NCI-H1048 (cell line): ENCODE results near the gene KRT10.
A peak's percentile ranks its signal among the peaks of the same experiment; 100 is the strongest.

Source experiments
- DNase-seq: peaks from one replicate; lab custom pipeline; 2025; lab: John Stamatoyannopoulos, UW

KRT10 gene

DNA sequence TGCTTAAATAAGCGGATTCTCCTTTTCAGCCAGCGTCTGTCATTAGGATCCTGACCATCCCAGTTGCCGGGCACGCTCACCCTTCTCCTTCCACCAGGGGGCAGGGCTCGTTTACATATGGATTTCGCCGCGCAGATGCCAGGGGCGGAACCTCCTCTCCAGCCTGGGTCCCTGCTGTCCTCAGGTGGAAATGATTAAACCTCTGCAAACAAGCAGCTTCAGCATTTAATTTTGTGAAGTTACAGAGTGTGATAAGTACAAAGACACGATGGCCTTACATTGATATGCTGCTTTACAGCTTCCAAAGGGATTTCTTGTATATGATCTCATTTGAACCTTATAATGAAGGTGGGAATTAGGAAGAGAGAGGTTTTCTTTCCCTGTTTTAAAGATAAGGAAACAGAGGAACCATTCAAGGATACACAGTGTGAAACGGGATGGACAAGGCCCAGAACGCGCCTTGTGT lies 18.8 kb downstream of the KRT10 start:
- DNase-seq, result peak; percentile 72

DNA sequence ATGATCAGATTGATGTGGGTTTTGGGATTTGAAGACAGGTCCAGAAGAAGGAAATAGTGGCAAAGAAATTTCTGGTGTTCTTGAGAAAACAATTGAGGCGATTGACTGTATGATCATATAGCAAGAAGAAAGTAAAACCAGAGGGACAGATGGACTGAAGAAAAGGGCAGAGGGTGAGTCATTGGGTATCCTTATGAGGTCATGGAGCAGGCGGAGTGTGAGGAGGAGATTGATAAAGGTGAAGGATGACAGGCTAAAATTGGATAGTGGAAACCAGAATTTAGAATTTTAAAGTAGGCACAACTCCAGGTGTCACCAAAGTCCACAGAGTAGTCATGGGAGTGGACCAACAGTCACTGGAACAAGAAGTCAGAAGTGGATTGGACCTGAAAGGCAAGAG lies 21.3 kb downstream of the KRT10 start:
- no peak for DNase-seq

DNA sequence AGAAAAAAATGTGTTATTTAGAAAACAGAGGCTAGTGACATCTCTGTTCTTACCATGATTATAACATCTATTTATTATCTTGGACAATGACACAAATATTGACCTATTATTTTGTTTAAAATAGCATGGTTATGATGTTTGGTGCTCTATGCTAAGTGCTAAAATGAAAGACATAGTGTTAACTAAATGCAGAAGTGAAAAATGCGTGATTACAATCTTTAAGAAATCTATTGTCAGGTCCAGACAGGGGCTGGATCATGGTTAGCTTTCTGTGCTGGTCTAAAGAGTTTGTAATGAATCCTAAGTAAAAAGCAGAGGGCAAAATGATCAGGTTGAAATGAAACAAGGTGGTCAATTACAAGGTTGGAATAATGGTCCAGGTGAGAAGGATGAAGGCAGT lies 22.0 kb downstream of the KRT10 start:
- no peak for DNase-seq

DNA sequence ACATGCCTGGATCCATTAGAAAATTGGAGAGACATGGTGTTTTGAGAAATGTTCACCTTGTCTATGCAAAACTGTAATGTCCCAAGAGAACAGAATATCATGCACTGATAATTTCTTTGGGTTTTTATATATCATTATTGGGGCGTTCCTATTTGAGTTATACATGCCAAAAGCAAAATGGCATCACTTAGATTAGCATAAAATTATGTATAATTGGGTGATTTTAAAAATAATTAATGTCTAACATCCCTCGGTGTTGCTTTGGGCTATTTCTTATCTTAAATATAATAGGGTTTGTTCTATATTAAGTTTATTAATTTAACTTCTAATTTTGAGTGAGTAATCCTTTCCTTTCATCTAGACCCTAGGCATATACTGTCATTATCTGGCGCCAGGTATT lies 22.6 kb downstream of the KRT10 start, which contains the start of gene KRT28:
Gene KRT28, minus strand, starts transcription at position 101 of the 400 bp plus-strand sequence. Its CDS starts 66 bp downstream, at position 35.
- DNase-seq, result no peak

DNA sequence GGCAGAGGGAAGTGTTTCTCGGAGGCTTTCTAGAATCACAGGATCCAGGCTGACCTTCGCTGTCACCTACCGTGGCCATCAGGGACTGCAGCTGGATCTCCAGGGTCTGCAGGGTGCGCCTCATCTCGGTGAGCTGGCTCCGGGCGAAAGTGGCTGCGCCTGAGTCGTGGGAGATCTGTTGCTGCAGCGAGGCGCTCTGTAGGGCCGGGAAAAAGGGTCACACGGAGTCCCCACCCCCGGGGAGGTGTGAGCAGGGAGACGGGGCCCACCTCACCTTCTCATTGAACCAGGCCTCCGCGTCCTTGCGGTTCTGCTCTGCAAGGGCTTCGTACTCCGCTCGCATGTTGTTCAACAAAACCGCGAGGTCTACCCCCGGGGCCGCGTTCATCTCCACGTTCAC lies 25.6 kb downstream of the KRT10 start:
- no peak for DNase-seq

DNA sequence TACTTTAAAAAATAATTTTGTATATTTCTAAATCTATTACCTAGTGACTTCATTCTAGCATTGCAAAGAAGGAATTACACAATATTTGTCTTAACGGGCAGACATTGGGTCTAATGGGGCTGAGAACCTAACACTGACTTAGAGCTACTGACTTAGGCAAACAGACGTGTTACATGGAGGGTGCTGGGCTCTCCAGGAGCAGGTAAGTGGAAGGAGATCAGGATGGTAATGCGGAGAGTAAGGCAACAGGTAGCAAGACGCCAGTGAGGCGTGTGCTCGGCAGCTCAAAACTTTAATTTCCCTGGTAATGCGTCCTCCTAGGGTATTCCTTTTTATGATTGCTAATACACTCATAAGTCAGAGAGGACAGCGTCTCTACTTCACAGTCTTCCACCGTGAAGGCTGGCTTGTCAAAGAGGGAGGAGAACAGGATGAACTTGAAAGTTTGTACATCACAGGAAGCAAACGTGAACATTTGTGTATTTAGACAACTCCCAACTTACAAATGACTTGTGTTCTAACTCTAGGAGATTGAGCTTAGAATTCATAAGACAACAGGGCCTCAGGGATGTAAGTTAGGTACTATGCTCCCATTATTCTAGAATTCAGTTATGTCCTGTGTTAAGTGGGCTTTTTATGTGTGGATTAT lies 27.3 kb downstream of the KRT10 start:
- no peak for DNase-seq

DNA sequence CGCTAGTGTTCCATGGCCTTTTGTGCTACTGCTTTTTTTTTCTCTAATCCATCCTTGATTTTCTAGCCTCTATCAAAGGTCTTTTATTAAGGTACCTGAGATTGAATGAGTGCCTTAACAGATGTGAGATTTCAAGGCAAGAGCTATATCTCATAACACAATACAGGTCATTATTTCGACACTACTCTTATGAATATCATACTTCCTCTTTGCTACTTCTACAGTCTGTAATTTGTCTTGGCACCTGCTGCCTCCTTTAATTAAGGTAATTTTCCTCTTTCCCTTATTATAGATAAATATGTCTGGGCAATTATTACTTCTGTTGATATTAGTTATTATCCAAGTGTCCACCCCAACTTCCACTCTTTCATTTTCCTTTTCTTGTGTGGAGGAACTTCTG lies 27.9 kb downstream of the KRT10 start:
- DNase-seq, result no peak

DNA sequence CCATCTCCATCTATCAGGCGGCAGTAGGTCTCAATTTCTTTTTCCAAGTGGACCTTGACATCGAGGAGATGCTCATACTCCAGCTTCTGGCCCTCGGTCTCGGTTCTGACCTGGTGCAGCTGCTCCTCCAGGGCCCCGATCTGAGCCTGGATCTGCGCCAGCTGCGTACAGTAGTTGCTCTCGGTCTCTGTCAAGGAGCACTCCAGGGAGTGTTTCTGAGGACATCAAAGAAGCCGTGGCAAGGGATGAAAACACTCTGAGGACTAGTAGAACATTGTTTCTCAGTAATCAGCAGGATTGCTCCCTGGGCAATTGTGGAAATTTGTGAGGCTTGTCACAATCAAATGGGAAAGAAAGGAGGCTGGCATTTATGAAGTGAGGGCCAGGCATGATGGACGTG lies 28.6 kb downstream of the KRT10 start:
- no peak for DNase-seq

DNA sequence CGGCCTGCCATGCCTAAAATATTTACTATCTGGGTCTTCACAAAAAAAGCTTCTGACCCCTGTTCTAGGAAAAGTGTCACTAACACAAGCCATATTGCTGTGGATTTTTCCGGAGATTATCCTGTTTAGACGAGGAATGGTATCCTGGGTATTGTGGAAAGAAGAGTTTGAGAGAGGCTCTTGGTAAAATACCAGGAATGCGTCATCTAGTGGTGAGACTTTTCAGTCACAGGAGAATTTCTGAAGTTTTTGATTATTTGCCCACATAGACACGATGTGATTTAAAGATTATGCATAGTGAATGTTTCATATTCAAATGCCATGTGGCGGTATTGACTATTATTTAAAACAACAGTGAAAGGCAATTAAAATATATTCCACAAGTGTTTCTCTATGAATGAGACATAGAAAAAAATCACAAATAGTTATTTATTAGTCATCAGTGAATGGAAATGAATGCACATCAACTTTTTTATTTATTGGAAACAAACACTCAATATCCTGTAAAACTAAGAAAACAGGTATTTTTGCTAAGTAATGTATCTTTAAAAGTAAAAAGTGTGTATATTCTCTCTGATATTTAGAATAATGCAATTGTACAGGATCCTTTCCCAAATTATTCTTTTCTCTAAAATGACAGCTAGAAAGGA lies 30.5 kb downstream of the KRT10 start:
- DNase-seq, result no peak

DNA sequence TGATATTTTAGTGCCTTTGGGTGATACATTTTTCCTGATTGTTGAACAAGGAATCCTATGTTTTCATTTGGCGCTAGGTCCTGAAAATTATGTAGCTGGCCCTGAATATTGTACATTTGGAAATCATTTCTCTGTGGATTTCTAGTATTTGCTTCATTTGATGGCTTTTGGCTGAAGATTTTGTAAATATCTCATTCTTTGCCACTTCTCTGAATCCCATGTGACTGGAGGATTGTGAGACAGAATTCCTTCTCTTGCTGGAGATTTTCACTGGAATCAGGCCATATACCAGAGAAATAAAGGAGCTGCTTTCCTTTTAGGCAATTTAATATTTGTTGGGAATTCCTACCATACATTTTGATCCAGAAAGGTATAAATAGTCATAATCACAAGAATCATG lies 31.3 kb downstream of the KRT10 start:
- DNase-seq, result no peak

DNA sequence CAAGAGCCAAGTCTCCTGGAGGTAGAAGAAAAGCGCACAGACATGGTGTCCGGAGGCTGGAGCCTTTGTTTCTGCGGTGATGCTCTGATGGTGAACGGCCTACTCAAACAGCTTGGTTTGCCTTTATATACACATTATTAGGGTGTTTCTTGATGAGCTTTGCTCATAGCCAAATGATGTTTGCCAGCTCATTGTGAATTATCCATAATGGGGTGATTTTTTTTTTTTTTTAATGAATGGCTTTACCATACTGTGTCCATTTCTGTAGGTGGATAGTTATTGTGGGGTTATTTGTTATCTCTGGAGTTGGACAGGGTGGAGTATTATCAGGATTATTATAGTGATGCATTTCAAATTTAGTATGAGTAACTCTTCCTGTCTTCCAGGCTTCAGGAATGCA lies 40.0 kb downstream of the KRT10 start, which contains the start of gene KRT27:
Gene KRT27, minus strand, starts transcription at position 101 of the 400 bp plus-strand sequence. Its CDS starts 57 bp downstream, at position 44.
- no peak for DNase-seq

DNA sequence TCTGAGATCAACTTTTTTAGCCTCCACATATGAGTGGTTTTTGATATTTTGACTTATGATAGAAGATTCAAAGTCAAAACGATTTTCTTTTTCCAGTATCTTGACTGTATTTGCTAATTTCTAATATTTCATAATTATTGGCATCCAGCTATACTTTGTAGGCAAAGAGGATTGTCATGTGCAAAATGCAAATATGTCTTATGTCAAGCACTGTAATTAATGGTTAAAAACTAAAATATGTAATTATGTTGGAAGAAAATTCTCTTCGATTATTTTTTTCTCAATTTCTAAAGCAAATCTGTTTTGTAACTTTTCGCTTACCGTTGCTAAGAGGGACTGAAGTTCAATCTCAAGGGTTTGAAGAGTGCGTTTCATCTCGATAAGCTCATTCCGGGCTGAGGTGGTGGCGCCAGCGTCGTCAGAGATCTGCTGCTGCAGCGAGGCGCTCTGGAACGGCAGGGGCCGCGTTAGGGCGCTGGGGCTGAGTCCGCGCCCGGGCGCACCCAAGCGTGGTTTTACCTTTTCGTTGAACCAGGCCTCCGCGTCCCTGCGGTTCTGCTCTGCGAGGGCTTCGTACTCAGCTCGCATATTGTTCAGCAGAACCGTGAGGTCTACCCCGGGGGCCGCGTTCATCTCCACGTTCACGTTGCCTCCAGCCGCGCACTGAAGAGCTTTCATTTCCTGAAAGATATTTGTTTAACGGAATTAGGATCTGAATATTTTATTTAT lies 43.1 kb downstream of the KRT10 start:
- no peak for DNase-seq

DNA sequence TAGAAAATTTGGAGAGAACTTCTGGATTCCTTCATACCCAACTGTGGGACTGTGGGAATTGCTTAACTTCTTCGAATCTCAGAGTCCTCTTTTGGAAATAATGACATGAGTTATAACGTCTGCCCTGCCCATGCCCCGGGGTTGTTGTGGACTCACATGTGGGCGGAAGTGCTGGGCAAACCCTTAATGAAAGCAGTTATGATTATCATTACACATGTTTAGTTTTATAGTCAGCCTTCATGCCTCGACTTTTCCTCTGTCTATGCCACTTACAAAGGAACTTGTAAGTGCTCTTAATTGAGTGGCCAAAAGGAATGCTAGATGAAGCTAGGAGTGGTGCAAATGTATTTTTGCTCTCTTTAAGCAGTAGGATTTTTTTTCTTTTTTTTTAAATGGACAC lies 44.0 kb downstream of the KRT10 start:
- DNase-seq, result no peak

DNA sequence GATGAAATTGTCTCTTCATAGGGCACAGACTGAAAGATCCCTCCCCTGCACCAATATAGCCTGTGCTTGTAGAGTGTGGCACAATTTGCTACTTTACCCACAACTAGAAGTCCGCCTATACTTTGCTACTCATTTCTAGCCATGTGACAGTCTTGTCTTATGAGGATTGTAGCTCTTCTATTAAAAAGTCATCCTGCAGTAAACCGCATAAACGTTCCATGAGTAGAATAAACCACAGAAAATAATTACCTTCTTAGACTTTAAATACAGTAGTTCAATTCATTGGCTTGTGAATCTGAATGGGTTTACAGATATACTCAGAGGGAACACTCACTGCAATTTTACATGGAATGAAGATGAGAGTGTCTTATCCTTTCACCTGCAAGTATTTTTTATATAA lies 44.4 kb downstream of the KRT10 start:
- no peak for DNase-seq

DNA sequence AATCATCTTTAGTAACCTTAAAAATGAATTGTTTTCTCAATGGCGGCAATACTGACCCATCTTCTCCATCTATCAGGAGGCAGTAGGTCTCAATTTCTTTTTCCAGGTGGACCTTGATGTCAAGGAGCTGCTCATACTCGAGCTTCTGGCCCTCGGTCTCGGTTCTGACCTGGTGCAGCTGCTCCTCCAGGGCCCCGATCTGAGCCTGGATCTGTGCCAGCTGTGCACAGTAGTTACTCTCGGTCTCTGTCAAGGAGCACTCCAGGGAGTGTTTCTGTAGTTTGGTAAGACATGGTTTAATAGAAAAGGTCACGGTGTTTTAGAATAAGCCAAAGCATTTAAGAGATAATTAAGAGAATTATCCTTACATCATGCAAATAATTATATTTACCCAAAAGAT lies 45.0 kb downstream of the KRT10 start:
- DNase-seq, result no peak

DNA sequence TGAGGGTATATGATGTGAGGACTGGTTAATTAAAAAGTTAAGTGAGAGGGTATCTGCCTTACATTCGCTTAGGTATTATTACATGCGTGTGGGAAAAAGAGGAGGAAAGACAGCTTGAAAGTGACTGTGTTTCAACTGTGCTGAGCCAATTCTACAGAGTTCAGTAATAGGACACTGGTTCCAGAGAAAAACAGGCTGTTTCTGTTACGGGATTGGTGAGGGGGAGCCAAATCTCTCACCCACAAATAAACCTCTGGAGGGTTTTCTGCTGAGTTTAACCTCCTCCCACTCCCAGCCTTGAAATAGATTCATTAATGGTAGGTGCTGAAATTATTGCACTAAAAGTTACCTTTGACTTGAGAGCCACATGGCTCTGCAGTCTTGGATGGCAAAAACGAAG lies 46.5 kb downstream of the KRT10 start:
- DNase-seq, result no peak

DNA sequence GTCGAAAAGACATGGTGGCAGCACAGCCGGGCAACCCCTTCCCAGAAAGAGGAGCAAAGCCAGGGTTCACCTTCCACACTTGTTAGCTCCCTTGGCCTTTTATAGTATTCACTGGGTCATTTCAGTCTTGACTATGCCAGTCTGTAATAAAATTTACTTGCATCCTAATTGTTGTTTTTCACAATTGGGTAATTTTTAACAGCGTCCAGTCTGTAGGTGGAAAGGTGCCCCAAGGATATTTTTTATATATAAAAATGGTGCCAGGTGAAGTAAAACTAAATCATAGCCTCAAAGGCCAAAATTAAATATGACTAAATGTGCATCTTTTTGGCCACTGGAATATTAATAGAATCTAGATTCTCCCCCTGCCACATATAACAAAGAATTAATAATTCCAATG lies 50.3 kb downstream of the KRT10 start, which contains the start of gene KRT26:
Gene KRT26, minus strand, starts transcription at position 101 of the 400 bp plus-strand sequence. Its CDS starts 88 bp downstream, at position 13.
- no peak for DNase-seq
